ENCODE data around the gene TMEM89.

TMEM89 gene

DNA sequence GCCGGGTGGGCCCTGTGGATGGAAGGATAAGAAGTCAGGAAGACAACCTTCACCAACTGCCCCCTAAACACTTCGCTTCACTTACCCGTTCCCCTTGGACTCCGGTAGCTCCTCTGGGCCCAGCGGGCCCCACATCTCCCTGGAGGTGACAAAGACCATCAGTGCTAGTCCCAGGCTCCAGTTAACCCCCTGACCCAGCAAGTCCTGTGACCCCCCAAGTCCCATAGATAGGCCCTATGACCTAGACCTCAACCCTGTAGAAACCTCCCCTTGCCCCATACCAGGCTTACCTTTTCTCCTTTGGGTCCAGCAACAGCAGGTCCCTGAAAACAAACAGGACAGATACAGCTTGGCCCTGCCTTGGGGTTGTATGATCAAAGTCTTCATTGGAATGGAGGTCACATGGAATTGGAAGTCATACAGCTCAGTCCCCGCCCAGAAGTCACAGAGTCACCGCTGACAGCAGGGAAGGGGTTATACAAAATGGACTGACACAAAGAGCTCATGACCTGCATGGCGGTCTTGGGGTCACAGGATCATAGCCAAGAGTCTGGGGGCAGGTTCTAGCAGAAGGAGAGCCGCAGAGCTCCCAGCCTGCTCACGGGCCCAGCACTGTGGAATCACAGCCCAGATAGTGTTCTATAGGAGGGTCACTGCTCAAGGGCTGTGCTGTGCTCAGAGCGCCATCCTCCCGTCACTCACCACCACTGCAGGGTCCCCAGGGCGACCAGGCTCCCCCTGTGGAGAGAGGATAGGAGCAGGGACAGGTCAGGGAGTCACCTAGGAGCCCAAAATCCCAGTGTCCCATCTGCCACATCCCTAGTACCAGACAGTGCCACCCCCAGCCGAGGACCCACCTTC, 39.7 kb downstream of the TMEM89 start:
- TF ChIP-seq, protein P1, sequence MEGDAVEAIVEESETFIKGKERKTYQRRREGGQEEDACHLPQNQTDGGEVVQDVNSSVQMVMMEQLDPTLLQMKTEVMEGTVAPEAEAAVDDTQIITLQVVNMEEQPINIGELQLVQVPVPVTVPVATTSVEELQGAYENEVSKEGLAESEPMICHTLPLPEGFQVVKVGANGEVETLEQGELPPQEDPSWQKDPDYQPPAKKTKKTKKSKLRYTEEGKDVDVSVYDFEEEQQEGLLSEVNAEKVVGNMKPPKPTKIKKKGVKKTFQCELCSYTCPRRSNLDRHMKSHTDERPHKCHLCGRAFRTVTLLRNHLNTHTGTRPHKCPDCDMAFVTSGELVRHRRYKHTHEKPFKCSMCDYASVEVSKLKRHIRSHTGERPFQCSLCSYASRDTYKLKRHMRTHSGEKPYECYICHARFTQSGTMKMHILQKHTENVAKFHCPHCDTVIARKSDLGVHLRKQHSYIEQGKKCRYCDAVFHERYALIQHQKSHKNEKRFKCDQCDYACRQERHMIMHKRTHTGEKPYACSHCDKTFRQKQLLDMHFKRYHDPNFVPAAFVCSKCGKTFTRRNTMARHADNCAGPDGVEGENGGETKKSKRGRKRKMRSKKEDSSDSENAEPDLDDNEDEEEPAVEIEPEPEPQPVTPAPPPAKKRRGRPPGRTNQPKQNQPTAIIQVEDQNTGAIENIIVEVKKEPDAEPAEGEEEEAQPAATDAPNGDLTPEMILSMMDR (IDR thresholded peaks at IDR 0.05; ENCODE audit: low read depth, low read length) = no peak
- no peak overlapping the region for H3K4me3 ChIP-seq (replicated peaks in 1 of 2; ENCODE audit: low read depth in 2 of 2, low read length in 2 of 2)
- no peak for DNase-seq (ENCODE audit: low read depth in 2 of 2)

DNA sequence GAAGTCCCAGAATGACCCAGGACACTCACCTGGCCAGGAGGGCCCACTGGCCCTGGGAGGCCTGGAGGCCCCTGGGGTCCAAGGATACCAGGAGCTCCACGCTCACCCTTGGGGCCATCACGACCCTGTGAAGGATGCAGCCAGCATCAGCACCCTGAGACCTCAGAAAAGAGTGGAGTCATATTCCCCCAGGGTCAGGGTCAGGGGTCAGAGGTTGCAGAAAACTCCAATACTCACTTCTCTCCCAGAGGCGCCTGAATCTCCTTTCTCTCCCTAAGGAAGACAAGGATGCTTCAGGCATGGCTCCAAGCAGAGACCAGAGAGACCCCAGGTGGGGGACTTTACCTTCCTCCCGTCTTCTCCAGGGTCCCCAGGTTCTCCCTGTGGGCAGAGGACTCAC, 44.9 kb downstream of the TMEM89 start:
- H3K4me3 ChIP-seq (replicated peaks in 1 of 2; ENCODE audit: low read depth in 2 of 2, low read length in 2 of 2) = no peak overlapping the region
- TF ChIP-seq, protein P1 (IDR thresholded peaks at IDR 0.05; ENCODE audit: low read depth, low read length) = no peak
- no peak for DNase-seq (ENCODE audit: low read depth in 2 of 2)

DNA sequence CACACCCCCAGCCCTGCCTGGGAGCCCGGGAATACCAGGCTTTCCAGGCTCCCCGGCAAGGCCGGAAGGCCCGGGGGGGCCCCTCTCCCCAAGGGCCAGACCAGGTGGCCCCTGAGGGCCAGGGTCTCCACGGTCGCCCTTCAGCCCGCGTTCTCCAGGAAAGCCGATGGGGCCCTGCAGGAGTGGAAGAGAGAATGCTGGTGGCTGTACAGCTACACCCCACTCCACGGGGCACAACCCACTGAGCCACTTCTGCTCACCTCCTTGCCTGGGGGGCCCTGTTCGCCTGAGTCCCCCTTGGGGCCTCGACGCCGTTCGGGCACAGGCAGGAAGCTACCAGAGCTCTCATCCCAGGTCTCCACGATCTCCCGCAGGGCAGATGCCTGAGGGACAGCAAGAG, 46.2 kb downstream of the TMEM89 start:
- DNase-seq (ENCODE audit: low read depth in 2 of 2) = no peak
- H3K4me3 ChIP-seq (replicated peaks in 1 of 2; ENCODE audit: low read depth in 2 of 2, low read length in 2 of 2) = no peak overlapping the region
- TF ChIP-seq, protein P1 (IDR thresholded peaks at IDR 0.05; ENCODE audit: low read depth, low read length) = no peak

DNA sequence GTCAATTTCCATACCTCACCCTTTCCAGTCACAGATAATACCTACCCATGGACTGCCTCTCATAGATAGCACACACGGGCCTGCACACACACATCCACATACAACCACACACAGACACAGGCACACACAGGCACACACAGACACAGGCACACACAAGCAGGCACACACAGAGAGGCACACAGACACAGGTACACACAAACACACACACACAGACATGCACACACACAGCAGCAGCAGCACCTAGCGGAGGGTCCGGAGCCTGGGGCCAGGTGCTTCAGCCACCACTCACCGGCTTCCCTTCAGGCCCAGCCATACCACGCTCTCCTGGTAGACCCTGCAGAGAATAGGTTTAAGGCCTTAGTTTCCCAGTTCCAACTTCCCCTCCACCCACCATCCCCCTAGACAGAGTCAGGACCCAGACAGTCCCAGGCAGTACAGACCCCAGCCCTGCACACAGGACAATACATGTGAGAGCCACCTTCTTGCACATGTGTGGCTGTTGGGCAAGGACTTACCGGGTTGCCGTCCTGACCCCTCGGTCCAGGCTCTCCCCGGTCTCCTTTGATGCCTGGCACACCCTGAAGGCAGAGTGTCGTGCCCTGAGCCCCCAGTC, 47.5 kb downstream of the TMEM89 start:
- TF ChIP-seq, protein P1 (IDR thresholded peaks at IDR 0.05; ENCODE audit: low read depth, low read length) = no peak

DNA sequence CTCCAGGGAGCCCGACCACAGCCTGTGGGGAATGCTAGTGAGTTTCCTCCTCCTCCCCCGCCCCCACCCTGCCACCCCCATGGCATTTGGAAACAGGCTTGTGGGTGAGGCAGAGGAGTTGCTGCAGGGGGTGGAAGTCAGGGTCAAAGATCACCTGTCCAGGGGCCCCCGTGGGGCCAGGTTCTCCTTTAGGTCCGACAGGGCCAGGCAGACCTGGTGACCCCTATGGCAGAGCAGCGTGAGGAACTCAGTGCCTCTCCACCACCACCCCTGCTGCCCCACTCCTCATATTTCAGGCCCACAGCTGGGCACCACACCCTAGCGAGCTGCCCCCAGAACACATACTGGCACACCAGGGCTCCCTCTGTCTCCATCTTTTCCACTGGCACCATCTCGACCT, 49.1 kb downstream of the TMEM89 start:
- no peak for DNase-seq (ENCODE audit: low read depth in 2 of 2)
- no peak overlapping the region for H3K4me3 ChIP-seq (replicated peaks in 1 of 2; ENCODE audit: low read depth in 2 of 2, low read length in 2 of 2)

More for the DNA sequence above, 47.5 kb downstream of the TMEM89 start:
- no peak overlapping the region for H3K4me3 ChIP-seq (replicated peaks in 1 of 2; ENCODE audit: low read depth in 2 of 2, low read length in 2 of 2)
- DNase-seq (ENCODE audit: low read depth in 2 of 2) = no peak

GRCh38 chr3:48571938-48572337, 49.6 kb downstream of the TMEM89 start:
- DNase-seq (ENCODE audit: low read depth in 2 of 2) = no peak
- H3K4me3 ChIP-seq (replicated peaks in 1 of 2; ENCODE audit: low read depth in 2 of 2, low read length in 2 of 2) = no peak overlapping the region
- TF ChIP-seq, protein P1 (IDR thresholded peaks at IDR 0.05; ENCODE audit: low read depth, low read length) = no peak

More for the DNA sequence above, 49.1 kb downstream of the TMEM89 start:
- TF ChIP-seq, protein P1 (IDR thresholded peaks at IDR 0.05; ENCODE audit: low read depth, low read length) = no peak

Data from cardiac fibroblast (primary cell).